AML-193 (cell line): ENCODE results near the gene SUGCT.
"Not testable (repeated sequence)": the region's sequence is repeated elsewhere in the genome, so short reads cannot be mapped to it uniquely, and the experiment has no call there.

Experiments
- DNase-seq, 2 experiments: peaks; one replicate each; lab custom pipeline; 2025; lab: John Stamatoyannopoulos, UW

Gene SUGCT

DNA sequence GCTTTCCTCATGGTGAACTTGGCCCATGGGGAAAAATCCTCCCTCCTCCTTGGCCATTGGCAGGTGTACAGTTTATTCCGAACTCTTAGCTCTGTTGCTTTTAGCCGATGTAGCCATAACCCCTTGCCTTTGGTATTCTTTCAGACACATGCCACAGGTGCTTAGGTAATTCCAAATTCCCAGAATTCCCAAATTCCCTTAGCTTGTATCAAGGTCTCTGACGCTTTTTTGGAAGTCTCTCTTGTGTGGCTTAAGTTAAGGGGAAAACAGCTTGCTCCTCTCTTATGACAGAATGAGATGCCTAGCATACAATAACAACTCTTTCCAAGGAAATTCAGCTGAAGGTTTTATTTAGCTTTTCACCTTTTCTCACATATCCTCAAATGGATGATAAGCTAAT is 68.0 kb downstream of the SUGCT start:
- no peak for DNase-seq

DNA sequence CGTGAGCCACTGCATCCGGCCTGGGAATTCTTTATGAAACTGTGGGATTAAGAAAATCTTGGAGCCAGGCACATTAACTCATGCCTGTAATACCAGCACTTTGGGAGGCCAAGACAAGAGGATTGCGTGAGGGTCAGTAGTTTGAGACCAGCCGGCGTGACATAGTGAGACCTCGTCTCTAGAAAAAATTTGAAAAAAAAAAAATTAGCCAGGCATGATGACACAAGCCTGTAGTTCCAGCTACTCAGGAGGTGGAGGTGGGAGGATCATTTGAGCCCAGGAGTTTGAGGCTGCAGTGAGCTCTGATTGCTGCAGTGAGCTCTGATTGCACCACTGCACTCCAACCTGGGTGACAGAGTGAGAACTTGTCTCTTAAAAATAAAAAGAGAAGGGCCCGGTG is 69.8 kb downstream of the SUGCT start:
- no peak for DNase-seq

DNA sequence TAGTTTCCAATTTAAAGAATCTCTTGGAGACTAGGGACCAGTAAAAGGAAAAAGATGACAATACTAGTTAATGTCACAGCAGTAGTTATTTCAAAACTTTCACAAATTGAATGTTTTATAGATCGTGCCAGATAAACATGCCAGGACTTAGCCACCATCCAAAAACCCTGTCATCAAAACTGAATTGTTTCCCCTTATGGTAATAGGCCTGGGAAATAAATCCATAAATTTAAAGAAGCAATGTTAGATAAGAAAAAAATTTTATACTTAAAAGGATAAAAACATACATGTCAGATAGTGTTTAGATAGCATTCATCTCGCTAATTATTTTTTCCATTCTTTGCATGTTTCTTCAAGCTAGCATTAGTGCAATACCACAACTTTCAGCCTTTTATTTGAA is 71.2 kb downstream of the SUGCT start:
- DNase-seq: no peak

DNA sequence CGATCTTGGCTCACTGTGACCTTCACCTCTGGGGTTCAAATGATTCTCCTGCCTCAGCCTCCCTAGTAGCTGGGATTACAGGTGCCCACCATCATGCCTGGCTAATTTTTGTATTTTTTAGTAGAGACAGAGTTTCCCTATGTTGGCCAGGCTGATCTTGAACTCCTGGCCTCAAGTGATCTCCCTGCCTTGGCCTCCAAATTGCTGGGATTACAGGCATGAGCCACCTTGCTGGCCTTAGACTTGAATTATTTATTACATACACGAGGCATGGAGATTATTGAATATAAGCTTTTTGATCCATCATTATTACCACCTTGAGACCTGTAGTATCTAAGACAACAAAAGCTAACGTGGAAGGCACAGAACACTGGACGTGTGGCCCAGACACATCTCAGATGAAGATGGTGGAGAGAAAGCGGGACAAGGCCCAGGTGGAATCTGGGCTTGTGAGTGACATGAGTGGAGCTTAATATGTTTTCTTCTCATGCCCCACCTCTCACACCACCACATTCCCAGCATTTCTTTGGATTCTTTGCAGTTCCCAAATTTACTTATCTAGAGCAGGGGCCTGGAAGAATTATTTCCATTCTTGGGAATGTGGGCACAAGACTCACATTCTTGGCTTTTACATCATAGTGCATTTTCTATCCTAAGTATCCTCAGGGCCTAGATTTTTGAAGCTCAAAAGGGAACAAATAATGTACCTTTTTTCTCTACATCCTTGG is 76.6 kb downstream of the SUGCT start:
- no peak for DNase-seq

DNA sequence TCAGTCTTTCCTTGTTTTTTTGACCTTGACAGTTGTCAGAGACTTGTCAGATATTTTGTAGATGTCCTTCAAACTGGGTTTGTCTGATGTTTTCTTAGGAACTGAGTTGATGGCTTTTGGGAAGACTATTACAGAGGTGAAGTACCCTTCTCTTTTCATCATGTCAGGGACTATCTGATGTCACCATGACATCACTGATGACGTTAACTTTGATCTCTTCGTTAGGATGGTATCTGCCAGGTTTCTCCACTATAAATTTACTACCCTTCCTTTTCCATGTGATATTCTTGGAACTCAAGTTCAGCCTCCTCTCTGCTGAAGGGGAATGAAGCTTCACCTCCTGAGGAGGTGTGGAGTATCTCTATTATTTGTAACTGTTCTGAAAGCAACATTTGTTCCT is 78.5 kb downstream of the SUGCT start:
- DNase-seq: no peak

DNA sequence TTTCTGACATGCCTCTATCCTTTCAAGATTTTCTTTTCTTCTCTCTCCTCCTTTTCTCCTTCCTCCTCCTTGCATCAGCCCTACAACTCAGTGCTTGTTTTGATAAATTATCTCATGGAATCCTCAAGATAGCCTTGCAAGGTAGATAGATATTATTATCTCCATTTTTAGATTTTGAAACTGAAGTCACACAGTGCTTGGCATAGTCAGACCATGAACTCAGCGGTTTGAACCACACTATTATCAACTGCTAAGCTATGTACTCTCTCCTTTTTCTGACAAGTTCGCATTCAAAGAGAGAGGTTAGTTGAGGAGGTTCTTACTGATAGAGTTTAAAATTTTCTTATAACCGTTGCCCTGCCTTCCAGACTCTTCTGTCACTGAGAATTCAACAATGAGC is 79.1 kb downstream of the SUGCT start:
- no peak for DNase-seq

DNA sequence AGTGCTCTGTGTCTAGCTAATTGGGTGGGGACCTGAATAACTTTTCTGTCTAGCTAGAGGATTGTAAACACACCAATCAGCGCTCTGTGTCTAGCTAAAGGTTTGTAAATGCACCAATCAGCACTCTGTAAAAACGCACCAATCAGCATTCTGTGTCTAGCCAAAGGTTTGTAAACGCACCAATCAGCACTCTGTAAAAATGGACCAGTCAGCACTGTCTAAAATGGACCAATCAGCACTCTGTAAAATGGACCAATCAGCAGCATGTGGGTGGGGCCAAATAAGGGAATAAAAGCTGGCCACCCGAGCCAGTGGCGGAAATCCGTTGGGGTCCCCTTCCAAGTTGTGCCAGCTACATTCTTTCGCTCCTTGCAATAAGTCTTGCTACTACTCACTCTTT is 83.8 kb downstream of the SUGCT start:
- not testable (repeated sequence) for DNase-seq

DNA sequence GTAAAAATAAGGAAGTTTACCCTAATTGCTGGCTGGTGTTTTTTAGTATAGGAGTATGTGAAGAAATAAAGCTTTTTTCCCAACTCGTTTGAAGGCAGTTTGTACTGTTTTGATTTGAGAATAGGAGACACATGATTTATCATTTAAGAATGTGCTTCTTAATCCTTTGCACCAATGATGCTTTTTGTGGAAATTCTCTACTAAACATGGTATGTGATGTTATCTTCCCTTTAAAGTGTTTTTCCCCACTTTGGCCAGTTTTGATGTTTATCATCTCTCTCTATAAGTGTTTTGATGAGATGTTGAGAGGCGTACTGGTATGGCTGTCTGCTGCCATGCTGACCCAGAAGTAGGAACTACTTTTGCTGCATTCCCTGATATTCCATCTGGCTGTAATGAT is 85.1 kb downstream of the SUGCT start:
- no peak for DNase-seq

DNA sequence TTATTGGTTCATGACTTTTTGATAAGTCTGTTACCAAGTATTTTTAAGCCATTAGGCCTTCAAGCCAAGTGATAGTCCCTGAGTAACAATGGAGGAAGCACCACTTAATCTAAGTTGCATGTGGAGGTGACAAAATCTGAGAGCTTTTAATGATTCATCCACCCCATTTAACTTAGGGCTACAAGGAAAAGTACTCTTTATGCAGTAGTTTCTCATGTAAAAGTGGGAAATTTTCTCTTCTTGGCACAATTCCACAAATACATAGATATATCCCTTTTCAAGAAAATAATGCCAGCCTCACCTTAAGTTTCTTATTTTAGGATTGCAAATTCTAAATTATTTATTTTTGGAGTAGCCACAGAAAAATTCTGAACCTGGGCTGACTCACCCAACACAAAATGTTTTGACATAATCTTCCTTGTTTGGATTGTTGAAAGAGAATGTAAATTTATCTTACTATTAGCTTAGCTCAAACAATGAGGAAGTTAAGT is 85.7 kb downstream of the SUGCT start:
- DNase-seq: no peak

DNA sequence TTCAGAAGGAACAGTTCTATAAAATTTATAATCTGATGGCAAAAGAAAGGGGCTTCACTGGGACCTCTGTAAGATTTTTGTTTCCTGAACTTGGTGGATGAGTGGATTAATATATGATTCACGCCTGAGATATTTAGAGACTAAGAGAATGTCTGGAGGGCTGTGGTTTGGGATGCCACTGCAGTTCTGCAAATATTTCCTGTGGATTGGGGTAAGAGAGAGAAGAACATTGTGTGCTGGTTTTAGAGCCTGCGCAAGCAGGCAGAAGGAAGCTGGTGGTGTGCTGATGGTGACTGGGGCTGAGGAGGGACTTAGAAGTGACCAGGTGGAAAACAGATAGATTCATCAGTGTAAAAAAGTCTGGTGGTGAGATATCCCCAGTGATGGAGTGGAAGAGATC is 87.0 kb downstream of the SUGCT start:
- no peak for DNase-seq

DNA sequence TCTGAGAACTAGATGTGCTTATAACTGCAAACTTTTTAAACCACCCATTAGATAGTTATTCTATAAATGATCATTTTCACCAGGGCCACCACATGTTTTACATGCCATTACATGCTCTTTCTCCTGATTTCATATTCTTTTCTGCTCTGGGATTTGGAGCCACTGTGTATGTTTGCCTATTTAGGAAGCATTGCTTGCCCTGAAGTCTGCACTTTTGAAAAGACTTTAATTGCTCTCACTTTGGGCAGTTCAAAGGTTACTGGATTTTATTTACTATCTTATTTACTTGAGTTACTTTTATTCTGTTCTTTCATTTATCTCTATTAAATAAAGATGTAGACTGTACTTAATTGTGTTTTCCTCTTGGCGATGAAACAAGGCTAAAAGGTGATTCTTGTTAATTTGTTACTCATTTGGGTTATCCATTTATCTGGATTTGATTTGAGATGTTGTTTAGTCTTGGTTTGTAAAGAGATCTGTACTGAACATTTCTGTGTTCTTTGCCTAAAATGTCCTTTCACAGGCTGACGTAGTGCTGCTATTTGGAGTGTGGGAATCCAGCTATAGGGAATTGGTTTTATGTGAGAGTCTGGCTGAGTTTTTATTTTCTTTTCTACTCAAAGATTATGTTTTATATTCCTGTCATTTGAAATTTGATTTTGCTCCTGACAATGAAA is 88.8 kb downstream of the SUGCT start:
- DNase-seq: no peak

DNA sequence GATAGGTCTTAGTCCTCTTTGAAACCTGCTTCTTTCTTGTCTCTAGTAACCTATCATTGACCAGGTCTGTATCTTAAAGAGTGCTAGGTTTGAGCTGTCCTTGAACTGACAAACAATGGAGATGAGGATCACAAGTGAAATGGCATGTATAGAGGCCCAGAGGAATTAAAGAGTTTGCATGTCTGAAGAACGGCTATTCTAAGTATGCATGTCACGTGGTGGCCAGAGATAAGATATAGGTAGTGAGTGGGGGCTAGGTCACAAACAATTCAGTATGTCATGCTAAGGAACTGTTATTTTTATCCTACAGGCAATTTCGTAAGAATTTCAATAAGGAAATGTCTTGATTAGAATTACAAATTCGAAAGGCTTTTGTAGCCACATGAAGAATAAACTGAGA is 95.3 kb downstream of the SUGCT start:
- DNase-seq: no peak

DNA sequence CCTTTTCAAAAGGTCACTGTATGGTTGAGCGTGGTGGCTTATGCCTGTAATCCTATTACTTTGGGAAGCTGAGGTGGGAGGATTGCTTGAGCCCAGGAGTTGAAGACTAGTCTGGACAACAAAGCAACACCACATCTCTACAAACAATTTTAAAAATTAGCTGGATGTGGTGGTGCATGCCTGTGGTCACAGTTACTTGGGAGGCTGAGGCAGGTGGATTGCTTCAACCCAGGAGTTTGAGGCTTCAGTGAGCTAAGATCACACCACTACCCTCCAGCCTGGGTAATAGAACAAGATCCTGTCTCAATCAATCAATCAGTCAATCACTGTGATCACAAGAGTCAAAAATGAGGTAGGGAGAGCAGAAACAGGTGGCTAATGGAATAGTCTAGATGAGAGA is 97.0 kb downstream of the SUGCT start:
- no peak for DNase-seq

DNA sequence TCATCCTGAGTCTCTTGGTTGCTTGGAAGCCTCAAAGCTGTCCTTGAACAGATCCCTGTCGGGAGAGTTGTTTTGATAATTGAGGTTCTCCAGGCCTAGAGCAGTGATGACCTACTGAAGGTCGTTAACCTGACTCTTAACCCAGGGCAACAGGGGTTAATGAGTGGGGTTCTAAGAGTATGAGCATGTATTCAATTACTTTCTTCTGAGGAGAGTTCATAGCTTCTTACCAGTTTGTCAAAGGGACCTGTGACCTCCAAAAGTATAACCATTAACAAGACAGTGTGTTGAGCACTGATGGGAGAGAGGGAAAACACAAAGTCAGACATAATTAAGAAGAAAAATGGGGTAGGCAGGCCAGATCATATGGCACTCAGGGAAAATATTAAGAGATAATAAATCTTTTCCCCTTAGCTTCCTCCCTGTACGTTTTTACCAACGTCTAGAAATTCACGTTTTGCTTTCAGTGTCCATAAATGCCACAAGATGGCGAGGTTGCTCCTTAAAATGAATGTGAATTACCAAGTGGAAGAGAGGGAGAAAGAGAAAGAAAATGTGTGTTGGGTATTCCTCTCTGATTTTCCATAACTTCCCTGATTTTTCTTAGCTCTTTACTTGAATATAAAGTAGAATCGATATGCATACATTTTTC is 97.6 kb downstream of the SUGCT start:
- peak; percentile 20 to 32 for DNase-seq

DNA sequence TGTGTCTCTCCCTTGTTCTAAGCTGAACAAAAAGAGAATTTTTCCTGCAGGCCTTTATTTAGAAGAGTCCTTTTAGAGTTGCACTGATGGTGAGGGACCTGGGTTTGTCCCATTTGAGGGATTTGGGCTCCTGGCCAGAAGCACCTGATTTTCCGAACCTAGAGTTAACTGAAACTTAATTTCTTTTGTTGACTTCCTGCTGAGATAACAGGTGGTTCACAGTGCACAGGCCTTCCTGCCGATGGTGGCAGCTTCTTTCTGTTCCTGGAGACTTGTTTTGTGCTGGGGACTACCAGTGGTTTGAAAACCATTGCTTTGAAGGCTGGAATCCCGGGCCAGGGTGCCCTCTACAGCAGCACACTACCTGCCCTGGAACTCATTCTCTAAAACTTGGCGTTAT is 99.2 kb downstream of the SUGCT start:
- no peak for DNase-seq

DNA sequence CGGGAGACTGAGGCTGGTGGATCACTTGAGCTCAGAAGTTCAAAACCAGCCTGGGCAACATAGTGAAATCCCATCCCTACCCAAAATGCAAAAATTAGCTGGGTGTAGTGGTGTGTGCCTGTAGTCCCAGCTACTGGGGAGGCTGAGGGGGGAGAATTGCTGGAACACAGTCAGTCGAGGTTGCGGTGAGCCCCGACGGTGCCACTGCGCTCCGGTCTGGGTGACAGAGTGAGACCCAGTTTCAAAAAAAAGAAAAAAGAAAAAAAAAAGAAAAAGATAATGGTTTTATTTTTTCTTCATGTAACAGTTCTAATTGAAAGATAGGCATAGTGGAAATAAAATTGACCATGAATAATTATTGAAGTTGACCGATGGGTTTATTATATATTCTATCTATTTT is 99.9 kb downstream of the SUGCT start:
- no peak for DNase-seq

DNA sequence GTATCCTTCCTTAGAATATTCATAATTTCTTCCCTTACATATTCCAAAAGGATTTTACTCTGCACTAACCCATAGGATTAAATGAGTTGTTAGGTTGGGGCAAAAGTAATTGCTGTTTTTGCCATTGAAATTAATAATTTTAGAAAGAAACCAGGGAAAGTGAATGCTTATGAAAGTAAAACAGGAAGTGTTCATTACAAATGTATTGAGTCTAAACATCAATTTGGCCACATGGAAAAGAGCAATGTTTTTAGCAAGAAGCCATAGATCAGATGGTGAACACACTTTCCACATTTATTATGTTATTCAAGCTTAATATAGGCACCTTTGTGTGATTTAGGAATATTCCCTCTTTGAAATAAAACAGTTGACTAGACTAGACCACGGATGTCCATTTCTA is 102.9 kb downstream of the SUGCT start:
- DNase-seq: no peak

DNA sequence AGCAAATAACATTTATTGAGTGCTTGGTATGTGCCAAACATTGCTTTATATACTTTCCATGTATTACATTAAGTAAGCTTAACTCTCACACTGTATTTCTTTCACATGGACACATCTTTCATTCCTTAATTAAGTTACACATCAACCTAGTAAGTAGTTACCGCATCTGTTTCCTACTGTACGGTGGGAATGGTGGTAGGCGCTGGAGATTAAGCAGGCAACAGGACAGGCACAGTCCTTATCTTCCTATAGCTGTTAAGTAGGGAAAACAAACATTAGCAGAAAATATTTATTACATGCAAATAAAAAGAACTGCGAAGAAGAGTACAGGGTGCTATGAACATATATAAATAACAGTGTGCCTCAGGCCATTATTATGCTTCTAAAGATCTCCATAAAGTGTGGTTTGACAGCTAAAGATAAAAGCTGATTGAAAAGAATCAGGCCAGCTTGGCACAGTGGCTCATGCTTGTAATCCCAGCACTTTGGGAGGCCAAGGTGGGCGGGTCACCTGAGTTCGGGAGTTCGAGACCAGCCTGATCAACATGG is 105.0 kb downstream of the SUGCT start:
- no peak for DNase-seq

DNA sequence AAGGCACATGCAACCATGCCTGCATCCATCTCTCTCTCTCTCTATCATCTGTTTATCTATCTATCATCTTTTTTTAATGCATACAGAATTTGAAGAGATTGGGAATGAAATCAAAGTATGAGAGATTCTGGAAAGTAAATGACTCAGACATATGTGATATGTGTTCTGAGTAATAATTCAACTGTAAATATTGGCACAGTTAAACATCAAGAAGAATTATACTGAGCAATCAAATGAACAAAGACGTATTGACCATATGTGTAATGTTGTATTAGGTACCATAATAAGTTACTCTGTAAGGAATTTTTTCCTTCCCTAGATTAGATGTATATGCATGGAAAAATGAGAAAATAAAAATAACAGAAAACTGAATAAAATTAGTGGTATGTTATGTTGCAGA is 108.3 kb downstream of the SUGCT start:
- DNase-seq: no peak

DNA sequence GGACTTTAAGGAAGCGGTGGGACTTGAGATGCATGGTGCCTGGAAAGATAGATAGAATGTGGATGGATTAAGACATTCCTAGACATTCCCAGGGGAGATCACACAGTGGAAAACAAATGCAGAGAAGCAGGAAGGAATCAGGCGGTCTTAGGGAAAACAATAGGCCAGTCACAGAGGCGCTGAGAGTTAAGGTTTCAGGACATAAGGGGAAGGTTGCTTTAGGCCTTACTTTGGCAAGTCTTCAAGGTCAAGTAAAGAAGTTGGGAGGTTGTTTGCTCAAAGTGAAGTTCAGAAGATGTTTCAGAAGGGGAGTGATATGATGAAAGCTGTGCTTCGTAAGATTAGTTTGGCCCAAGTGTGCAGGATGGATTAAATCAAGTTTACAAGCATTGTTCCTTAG is 109.4 kb downstream of the SUGCT start:
- no peak for DNase-seq

DNA sequence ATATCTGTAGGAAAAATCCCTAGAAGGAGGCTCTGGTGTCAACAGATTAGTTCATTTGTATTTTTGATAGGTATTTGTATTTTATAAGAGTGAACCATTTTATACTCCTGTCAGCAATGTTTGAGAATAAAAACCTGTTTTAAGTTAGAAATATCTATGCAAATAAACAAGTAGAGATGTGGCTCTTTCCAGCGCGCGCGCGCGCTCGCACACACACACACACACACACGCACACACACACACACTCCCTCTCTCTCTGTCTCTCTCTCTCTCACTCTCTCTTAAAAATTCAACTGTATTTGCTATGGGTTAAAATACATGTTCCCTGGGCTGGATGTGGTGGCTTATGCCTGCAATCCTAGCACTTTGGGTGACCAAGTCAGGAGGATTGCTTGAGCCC is 113.9 kb downstream of the SUGCT start:
- no peak for DNase-seq

DNA sequence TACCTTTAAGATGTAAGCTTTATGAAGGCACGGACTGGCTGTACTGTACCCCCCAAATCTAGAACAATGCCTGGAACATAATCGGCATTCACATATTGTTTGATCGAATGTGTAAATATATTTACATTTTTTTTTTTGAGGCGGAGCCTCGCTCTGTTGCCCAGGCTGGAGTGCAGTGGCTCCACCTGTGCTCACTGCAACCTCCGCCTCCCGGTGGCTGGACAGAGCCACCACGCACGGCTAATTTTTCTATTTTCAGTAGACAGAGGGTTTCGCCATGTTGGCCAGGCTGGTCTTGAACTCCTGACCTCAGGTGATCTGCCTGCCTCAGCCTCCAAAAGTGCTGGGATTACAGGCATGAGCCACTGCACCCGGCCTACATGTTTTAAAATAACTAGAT is 118.6 kb downstream of the SUGCT start:
- DNase-seq: not testable (repeated sequence)
